Neural progenitor cell (in vitro differentiated cells): ENCODE data around the gene LPIN1.

Experiments
- CTCF ChIP-seq: fragments of 200-600 bp; sonication (generic); IDR thresholded peaks from 2 replicates; pipeline ENCODE4 v1.5.1; 2017; ENCODE audit warnings: antibody characterized with exemption, mild to moderate bottlenecking
- EZH2 ChIP-seq: fragments of 200-600 bp; sonication (generic); IDR thresholded peaks from 2 replicates; pipeline ENCODE4 v1.6.1; 2017; ENCODE audit warnings: antibody characterized with exemption, mild to moderate bottlenecking, moderate library complexity
- EZH2phosphoT487 ChIP-seq: fragments of 200-600 bp; sonication (generic); IDR thresholded peaks from 2 replicates; pipeline ENCODE4 v1.6.1; 2017; ENCODE audit warnings: antibody characterized with exemption

GRCh38 chr2:11766016-11766415 is 19.6 kb downstream of the LPIN1 start:
- no peak for TF ChIP-seq CTCF
- no peak for TF ChIP-seq EZH2
- TF ChIP-seq EZH2phosphoT487: no peak
